Stomach (tissue), 9 donors: ENCODE measurements around the gene ANKRD23. TPM values are rescaled to one million over a fixed set of nuclear protein-coding genes. Genes with fewer than 3 reads are reported as not detected.
A peak's percentile ranks its signal among the peaks of the same experiment; 100 is the strongest.
"Not testable (repeated sequence)": the region's sequence is repeated elsewhere in the genome, so short reads cannot be mapped to it uniquely, and the experiment has no call there.

Source experiments
- DNase-seq, 2 donors: peaks; one replicate each; pipeline versions ENCODE4 v3.0.0 to v3.0.0-alpha.2; 2013 to 2019
- H3K27ac ChIP-seq, 5 donors: fragments of 200-600 bp in 4 of 5; sonication (generic) in 4 of 5; one replicate each; pipeline ENCODE4 v1.5.1; 2013 to 2019; ENCODE audit warnings: mild to moderate bottlenecking in 1 of 5, moderate library complexity in 1 of 5
- H3K27me3 ChIP-seq, 3 donors: fragments of 200-600 bp; sonication (generic); one replicate each; pipeline ENCODE4 v1.5.1; 2017 to 2019; ENCODE audit warnings: mixed run types in 1 of 3
- H3K36me3 ChIP-seq, 4 donors: fragments of 200-600 bp; sonication (generic); 1 replicate in 3 of 4; 2 replicates in 1 of 4; pipeline ENCODE4 v1.5.1; 2016 to 2019
- H3K4me1 ChIP-seq, 4 donors: fragments of 200-600 bp; sonication (generic); one replicate each; pipeline ENCODE4 v1.5.1; 2016 to 2019
- H3K4me3 ChIP-seq, 4 donors: fragments of 200-600 bp; sonication (generic) in 3 of 4; one replicate each; pipeline ENCODE4 v1.5.1; 2016 to 2019; ENCODE audit warnings: mild to moderate bottlenecking in 1 of 4
- H3K9me3 ChIP-seq, 4 donors: fragments of 200-600 bp; sonication (generic); one replicate each; pipeline ENCODE4 v1.5.1; 2016 to 2019
- CTCF ChIP-seq, 7 experiments: fragments of 450-650 bp in 4 of 7; fragments of 200-600 bp in 3 of 7; sonication (generic) in 3 of 7; IDR thresholded peaks; one replicate each; pipeline ENCODE4 v1.5.1; 2016 to 2019; ENCODE audit warnings: antibody characterized with exemption in 7 of 7, control low read depth in 2 of 7, mild to moderate bottlenecking in 1 of 7
- EP300 ChIP-seq: sonication (generic); formaldehyde crosslinking; IDR thresholded peaks from one replicate; pipeline ENCODE4 v1.6.1; 2017; ENCODE audit warnings: antibody characterized with exemption
- POLR2A ChIP-seq, 4 donors: fragments of 450-650 bp; IDR thresholded peaks; one replicate each; pipeline ENCODE4 v1.6.1; 2016; ENCODE audit warnings: antibody characterized with exemption in 4 of 4, control low read depth in 2 of 4, mild to moderate bottlenecking in 1 of 4, moderate library complexity in 1 of 4
- POLR2AphosphoS5 ChIP-seq, 3 donors: sonication (generic); formaldehyde crosslinking; IDR thresholded peaks; one replicate each; pipeline ENCODE4 v1.6.1; 2016; ENCODE audit warnings: antibody characterized with exemption in 3 of 3
- WGBS, 5 donors: extraction: QIAGEN DNeasy Blood & Tissue Kit in 3 of 5; methylation state at CpG; one replicate each; pipeline versions ENCODE4 v1.1.5 to v1.1.7; 2013 to 2018; 5-methylcytosine and 5-hydroxymethylcytosine counted together
- intact Hi-C: fragments of 100-400 bp; cut with DNase I; formaldehyde crosslinking; loops from one replicate; pipeline ENCODE4 v1.15.1; 2023; ENCODE audit warnings: low total_unique reads
- polyA plus RNA-seq, 3 donors: library from polyadenylated mRNA; stranded (reverse); fragments of 200-250 nt; gene quantifications; one replicate each; pipeline ENCODE4 v1.2.3, GENCODE V29; 2013
- total RNA-seq, 5 donors: library from RNA; depleted of rRNA; stranded (reverse); fragments of >200 nt; gene quantifications; one replicate each; pipeline versions ENCODE4 v1.1.0 to v1.2.3, GENCODE V29; 2014 to 2016
- donor health status: healthy with polysubstance abuse.
- donor health status: Bipolar disorder and iron deficiency.
- donor health status: healthy.

ANKRD23 gene
- total and polyA plus RNA-seq, 8 donors = 1.00 to 3.6 (median 2.3) TPM; not detected in 1

- Histone ChIP-seq H3K4me3 (no peak overlapping the region), H3K36me3 (peaks cover 0 to 49% (median 43%) of the 10 kb centered on the region in 4 donors), H3K27ac (peak overlapping the region in 4 of 5 donors; percentile 24 to 61 (median 38)), H3K9me3 (no peaks in the 10 kb centered on the region), H3K4me1 (no peaks in the 10 kb centered on the region), H3K27me3 (no peaks in the 10 kb centered on the region)
- DNase-seq = no peak
- intact Hi-C loops = no loop called here
- TF ChIP-seq POLR2A (IDR thresholded peaks at IDR 0.05) (no peak), EP300 (no peak), POLR2AphosphoS5 (IDR thresholded peaks at IDR 0.05) (no peak), CTCF (IDR thresholded peaks at IDR 0.05) (no peak)
- WGBS, 5 donors = 78 to 88% (median 82%) methylated on average over 23 of the region's 23 CpGs
Observed at GRCh38 chr2:96806468-96807126, 37.2 kb downstream of the ANKRD23 start.

DNA sequence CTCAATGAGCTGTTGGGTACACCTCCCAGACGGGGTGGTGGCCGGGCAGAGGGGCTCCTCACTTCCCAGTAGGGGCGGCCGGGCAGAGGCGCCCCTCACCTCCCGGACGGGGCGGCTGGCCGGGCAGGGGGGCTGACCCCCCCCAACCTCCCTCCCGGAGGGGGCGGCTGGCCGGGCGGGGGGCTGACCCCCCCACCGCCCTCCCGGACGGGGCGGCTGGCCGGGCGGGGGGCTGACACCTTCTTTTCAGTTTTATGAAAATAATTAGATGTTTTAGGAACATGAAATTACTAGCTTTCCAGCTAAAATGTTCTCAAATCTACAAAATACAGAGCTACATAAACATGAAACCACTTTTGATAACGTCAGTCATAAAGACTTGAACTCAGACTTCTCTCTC, 37.9 kb downstream of the ANKRD23 start:
- DNase-seq, H3K9me3 ChIP-seq, H3K27ac ChIP-seq, H3K4me3 ChIP-seq, H3K27me3 ChIP-seq, H3K4me1 ChIP-seq, intact Hi-C loops: not testable (repeated sequence)
- WGBS, 5 donors = 77 to 90% (median 83%) methylated on average over 11 to 16 of the region's 20 CpGs
- H3K36me3 ChIP-seq = peaks cover 0 to 50% (median 42%) of the 10 kb centered on the region in 4 donors

GRCh38 chr2:96804986-96805385, 38.8 kb downstream of the ANKRD23 start:
- intact Hi-C loops = no loop called here
- Histone ChIP-seq H3K4me3 (no peak overlapping the region), H3K27me3 (no peaks in the 10 kb centered on the region), H3K36me3 (peaks cover 0 to 46% (median 38%) of the 10 kb centered on the region in 4 donors), H3K9me3 (no peaks in the 10 kb centered on the region), H3K27ac (no peak overlapping the region), H3K4me1 (peaks cover 0 to 9% (median 8%) of the 10 kb centered on the region in 4 donors)
- DNase-seq = no peak
- TF ChIP-seq POLR2A (IDR thresholded peaks at IDR 0.05) (no peak), POLR2AphosphoS5 (IDR thresholded peaks at IDR 0.05) (no peak), CTCF (IDR thresholded peaks at IDR 0.05) (no peak), EP300 (no peak)

DNA sequence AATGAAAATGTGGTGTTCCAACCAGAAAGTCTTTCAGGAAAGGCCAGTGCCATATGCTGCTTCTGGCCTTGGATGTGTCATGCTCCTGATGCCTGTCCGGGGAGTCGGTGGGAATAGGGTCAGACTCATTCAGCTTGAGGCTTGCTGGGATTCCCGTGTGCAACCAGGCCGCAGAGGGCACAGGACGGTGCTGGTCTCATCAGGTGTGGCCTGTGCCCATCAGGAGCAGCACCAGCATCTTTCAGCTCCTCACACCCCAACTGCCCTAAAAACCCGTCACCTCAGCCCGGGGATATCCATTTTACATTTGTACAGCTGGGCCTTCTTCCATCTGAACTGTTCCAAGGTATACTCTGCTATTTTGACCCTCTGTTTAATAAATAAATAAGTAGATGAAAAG, 41.1 kb downstream of the ANKRD23 start:
- TF ChIP-seq EP300 (no peak), POLR2A (IDR thresholded peaks at IDR 0.05) (no peak), POLR2AphosphoS5 (IDR thresholded peaks at IDR 0.05) (no peak), CTCF (IDR thresholded peaks at IDR 0.05) (no peak)
- intact Hi-C loops = no loop called here
- H3K36me3 ChIP-seq = peaks cover 10 to 51% (median 44%) of the 10 kb centered on the region in 4 donors
- no peaks in the 10 kb centered on the region for H3K27me3 ChIP-seq
- no peak for DNase-seq
- peaks cover 0 to 9% (median 8%) of the 10 kb centered on the region in 4 donors for H3K4me1 ChIP-seq
- no peak overlapping the region for H3K4me3 ChIP-seq
- no peak overlapping the region for H3K27ac ChIP-seq
- no peaks in the 10 kb centered on the region for H3K9me3 ChIP-seq
- 94 to 97% (median 94%) methylated on average over 7 of the region's 7 CpGs for WGBS, 5 donors
